Measurements from ENCODE around the gene MAF.

DNA sequence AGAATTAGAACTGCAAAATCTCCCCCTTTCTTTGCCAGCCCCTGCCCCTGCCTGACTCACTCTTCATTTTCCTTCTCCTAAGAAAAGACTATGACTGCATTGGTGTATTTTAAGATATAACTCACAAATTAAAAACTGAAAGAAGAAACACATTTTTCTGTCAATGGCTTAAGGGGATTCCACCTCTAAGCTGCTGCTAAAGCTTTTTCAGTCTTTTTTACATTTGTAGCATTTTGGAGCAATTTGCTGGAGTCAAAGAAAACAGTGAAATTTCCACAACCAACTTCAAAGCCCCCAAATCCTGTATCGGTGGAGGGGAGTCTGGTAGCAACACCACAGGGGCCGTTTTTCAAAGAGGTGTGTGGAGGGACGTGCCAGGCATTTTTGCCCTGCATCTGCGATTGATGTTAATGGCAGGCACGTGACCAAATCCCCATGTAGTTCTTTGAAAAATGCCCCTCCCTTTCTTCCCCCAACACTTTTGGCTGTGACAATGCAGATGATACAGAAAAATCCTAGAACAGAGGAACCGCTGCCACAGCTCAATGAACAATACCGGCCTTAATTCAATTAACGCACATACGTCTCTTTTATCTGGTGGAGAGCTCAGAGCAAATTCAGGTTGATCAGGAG, 28.5 kb downstream of the MAF start:
- TF ChIP-seq, protein P1, sequence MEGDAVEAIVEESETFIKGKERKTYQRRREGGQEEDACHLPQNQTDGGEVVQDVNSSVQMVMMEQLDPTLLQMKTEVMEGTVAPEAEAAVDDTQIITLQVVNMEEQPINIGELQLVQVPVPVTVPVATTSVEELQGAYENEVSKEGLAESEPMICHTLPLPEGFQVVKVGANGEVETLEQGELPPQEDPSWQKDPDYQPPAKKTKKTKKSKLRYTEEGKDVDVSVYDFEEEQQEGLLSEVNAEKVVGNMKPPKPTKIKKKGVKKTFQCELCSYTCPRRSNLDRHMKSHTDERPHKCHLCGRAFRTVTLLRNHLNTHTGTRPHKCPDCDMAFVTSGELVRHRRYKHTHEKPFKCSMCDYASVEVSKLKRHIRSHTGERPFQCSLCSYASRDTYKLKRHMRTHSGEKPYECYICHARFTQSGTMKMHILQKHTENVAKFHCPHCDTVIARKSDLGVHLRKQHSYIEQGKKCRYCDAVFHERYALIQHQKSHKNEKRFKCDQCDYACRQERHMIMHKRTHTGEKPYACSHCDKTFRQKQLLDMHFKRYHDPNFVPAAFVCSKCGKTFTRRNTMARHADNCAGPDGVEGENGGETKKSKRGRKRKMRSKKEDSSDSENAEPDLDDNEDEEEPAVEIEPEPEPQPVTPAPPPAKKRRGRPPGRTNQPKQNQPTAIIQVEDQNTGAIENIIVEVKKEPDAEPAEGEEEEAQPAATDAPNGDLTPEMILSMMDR (conservative IDR thresholded peaks at IDR 0.05 in 1 of 2, IDR thresholded peaks at IDR 0.05 in 1 of 2; ENCODE audit: low read depth in 1 of 2, low read length in 2 of 2), result no peak
- no peak for TF ChIP-seq EZH2 (IDR thresholded peaks at IDR 0.05; ENCODE audit: low read length, missing control alignments)
